UCSD-AML1 (cell line): ENCODE results near the gene NAALADL2.
"Not testable (repeated sequence)": the region's sequence is repeated elsewhere in the genome, so short reads cannot be mapped to it uniquely, and the experiment has no call there.

Experiments
- DNase-seq: peaks from one replicate; lab custom pipeline; 2025; ENCODE audit not compliant: unreplicated experiment; lab: John Stamatoyannopoulos, UW

NAALADL2 gene

GRCh38 chr3:175528693-175529092, 669.6 kb downstream of the NAALADL2 start:
- DNase-seq, result not testable (repeated sequence)

GRCh38 chr3:175535351-175535750, 676.2 kb downstream of the NAALADL2 start:
- no peak for DNase-seq

DNA sequence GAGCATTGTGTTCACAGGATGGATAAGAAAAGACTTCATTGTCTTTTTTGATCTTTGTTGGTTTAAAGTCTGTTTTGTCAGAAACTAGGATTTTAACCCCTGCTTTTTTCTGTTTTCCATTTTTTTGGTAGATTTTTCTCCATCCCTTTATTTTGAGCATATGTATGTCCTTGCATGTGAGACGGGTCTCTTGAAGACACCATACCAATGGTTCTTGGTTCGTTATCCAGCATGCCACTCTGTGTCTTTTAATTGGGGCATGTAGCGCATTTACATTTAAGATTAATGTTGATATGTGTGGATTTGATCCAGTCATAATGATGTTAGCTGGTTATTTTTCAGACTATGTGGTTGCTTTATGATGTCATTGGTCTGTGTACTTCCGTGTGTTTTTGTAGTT, 687.0 kb downstream of the NAALADL2 start:
- no peak for DNase-seq

GRCh38 chr3:175552929-175553328, 693.8 kb downstream of the NAALADL2 start:
- no peak for DNase-seq

GRCh38 chr3:175554801-175555200, 695.7 kb downstream of the NAALADL2 start:
- DNase-seq, result no peak

DNA sequence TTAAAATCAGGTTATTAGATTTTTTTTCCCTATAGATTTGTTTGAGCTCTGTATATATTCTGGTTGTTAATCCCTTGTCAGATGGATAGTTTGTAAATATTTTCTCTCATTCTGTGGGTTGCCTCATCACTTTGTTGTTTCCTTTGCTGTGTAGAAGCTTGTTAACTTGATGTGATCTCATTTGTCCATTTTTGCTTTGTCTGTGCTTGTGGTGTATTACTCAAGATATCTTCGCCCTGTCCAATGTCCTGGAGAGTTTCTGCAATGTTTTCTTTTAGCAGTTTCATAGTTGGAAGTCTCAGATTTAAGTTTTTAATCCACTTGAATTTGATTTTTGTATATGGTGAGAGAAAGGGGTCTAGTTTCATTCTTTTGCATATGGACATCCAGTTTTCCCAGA, 699.1 kb downstream of the NAALADL2 start:
- DNase-seq, result no peak

- DNase-seq, result no peak
Observed at GRCh38 chr3:175564363-175564762, 705.2 kb downstream of the NAALADL2 start.

- DNase-seq, result no peak
Observed at GRCh38 chr3:175571096-175571495, 712.0 kb downstream of the NAALADL2 start.

DNA sequence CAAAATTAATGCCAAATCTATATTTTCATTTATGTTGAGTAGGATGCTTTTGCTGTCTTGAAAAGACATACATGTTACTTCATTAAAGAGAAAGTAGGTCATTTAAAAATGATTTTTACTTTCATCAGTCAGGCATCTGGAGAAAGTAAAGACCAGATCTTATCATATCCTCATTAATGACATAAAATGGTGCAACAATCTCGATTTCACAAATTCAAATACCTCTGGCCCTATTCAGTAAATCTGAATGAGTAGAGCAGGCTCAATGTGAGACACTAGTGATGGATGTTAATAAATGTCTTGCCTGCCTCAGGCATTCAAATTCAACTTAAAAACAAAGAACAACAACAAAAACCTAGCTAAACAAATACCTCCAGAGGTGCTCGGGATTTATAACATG, 714.1 kb downstream of the NAALADL2 start:
- DNase-seq, result no peak

- DNase-seq, result no peak
Observed at GRCh38 chr3:175580318-175580717, 721.2 kb downstream of the NAALADL2 start.

GRCh38 chr3:175585898-175586297, 726.8 kb downstream of the NAALADL2 start:
- DNase-seq, result no peak

DNA sequence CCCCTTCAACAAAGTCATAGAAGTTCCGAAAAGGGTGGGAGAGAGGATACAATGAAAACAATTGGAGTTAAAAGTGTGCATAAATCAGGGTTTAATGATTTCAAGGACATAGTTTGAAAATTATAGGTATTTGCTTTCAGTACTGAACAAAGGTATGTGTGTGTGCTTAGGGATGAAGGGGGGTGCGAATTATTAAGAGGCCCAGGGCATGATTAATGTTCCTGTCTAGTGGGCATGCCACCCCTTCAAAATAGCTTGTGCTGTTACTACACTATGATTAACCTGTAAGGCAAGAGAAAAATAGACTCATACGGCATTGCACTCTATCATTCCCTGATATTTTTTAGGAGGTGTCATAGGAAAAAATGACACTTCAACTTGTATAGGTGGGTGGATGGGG, 731.6 kb downstream of the NAALADL2 start:
- no peak for DNase-seq

DNA sequence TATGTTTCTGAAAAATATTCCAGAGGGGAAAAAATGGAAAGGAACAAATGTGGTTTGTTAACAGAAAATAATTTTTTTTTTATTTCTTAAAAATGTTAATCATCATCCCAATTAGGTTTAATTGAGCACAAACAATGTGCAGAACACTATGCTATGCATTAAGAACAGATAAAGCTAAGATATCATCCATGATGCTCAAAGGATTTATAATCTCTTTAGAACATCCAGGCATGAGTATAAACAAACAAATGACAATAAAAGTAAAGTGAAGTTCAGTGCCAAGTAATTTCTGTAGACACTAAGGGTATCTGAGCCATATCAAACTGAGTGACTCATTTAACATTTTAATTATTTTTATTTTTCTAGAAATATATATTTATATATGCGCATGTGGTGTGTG, 732.2 kb downstream of the NAALADL2 start:
- DNase-seq, result no peak

- no peak for DNase-seq
Observed at GRCh38 chr3:175593331-175593730, 734.2 kb downstream of the NAALADL2 start.

DNA sequence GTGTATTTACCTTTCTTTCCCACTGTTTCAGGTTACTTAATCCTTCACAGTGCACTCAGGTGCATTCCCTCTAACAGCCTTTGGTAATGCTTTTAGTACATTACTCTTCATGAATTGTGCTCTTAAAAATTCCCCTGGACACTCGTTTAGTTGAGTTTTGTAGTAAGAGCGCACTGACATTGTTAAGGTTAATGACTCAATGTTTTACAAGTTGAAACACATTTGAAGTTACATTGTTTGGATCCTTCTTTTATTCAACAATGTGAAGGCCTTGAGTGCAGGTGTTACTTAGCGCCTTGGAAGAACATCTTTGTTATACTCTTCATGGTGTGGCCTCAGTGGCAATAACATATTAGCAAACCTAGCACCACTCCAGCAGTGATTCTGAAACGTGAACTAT, 739.6 kb downstream of the NAALADL2 start:
- DNase-seq, result no peak

DNA sequence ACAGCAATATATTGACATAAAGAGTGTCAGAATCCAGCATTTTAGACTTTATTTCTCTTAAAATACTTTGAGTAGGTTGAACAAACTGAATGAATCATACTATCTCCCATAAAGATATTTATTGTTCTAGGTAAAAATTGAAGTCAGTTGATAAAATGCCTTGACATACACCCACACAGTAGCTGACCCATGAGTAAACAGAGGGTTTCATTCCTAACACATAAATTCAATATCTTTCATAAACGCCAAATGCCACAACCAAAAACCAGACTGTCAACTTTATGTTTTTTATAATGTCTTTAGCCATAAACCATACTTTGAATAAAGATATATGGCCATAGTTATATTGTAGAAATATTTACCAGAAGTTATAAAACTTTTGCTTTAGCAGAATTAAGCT, 742.4 kb downstream of the NAALADL2 start:
- no peak for DNase-seq

GRCh38 chr3:175605851-175606250, 746.7 kb downstream of the NAALADL2 start:
- DNase-seq, result no peak

GRCh38 chr3:175606650-175607318, 747.6 kb downstream of the NAALADL2 start:
- no peak for DNase-seq

GRCh38 chr3:175608356-175608755, 749.2 kb downstream of the NAALADL2 start:
- DNase-seq, result no peak

GRCh38 chr3:175608911-175609310, 749.8 kb downstream of the NAALADL2 start:
- no peak for DNase-seq

DNA sequence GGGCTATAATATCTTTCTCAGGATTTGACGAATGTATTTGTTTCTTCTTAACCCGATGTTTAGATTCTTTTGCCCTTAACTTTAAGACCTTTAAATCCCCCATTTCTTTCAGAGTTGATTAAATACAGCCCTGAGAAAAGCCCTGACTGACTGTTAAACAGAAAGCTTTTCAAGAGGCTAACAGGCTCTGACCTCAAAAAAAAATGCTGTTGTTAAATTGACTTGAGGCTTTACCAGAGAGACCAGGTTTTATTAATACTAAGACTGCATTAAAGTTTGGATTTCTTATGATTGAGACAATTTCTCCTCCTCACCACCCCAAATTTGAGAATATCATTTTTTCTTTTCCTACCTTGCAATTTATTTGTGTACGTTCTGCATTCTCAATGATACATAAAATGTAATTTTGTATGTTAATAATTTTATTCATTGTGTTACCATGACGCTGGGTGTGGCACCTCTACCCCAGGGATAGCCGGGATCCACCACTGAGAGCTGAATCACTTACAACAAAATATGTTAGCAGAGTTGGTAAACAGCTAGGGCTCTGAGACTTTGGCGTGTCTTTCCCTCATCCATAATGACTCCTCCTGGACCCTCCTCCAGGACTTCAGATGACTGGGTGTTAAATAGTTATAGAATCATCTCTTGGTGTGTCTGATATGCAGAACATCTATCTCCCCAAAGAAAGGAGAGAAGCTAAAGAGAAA, 753.5 kb downstream of the NAALADL2 start:
- no peak for DNase-seq

DNA sequence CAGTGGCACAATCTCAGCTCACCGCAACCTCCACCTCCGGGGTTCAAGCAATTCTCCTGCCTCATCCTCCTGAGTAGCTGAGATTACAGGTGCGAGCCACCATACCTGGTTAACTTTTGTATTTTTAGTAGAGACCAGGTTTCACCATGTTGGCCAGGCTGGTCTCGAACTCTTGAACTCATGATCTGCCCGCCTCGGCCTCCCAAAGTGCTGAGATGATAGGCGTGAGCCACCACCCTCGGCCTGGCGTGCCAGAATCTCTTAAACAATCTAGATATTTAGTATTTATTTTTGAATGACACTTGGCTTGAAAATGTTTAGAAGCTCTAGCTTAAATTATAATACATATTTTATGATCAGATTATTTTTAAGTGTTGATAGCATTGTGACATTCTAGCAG, 755.0 kb downstream of the NAALADL2 start:
- DNase-seq, result not testable (repeated sequence)

- peak; percentile 5 for DNase-seq
Observed at GRCh38 chr3:175617247-175617646, 758.1 kb downstream of the NAALADL2 start.
